ENCODE measurements around the gene FSTL5. TPM values are rescaled to one million over a fixed set of nuclear protein-coding genes. Genes with fewer than 3 reads are reported as not detected.

The FSTL5 gene
- total RNA-seq, 4 donors from 2014 or later = 4.8 to 13.5 (median 7.1) TPM

- no peak overlapping the region for H3K27ac ChIP-seq
- no peak overlapping the region for H3K4me3 ChIP-seq
- no peak for DNase-seq (ENCODE audit: low spot score in 2 of 2)
- H3K36me3 ChIP-seq = no peaks in the 10 kb centered on the region
- no peaks in the 10 kb centered on the region for H3K4me1 ChIP-seq
- H3K9me3 ChIP-seq = no peaks in the 10 kb centered on the region
- 76 to 79% methylated on average over 3 of the region's 3 CpGs for WGBS, 2 donors
- TF ChIP-seq EP300 (IDR thresholded peaks at IDR 0.05) (no peak), POLR2A (IDR thresholded peaks at IDR 0.05) (no peak)
- TF ChIP-seq, protein P1, sequence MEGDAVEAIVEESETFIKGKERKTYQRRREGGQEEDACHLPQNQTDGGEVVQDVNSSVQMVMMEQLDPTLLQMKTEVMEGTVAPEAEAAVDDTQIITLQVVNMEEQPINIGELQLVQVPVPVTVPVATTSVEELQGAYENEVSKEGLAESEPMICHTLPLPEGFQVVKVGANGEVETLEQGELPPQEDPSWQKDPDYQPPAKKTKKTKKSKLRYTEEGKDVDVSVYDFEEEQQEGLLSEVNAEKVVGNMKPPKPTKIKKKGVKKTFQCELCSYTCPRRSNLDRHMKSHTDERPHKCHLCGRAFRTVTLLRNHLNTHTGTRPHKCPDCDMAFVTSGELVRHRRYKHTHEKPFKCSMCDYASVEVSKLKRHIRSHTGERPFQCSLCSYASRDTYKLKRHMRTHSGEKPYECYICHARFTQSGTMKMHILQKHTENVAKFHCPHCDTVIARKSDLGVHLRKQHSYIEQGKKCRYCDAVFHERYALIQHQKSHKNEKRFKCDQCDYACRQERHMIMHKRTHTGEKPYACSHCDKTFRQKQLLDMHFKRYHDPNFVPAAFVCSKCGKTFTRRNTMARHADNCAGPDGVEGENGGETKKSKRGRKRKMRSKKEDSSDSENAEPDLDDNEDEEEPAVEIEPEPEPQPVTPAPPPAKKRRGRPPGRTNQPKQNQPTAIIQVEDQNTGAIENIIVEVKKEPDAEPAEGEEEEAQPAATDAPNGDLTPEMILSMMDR (IDR thresholded peaks at IDR 0.05) = no peak
- no peaks in the 10 kb centered on the region for H3K27me3 ChIP-seq
Observed at GRCh38 chr4:161364681-161365080, 799.1 kb downstream of the FSTL5 start.

DNA sequence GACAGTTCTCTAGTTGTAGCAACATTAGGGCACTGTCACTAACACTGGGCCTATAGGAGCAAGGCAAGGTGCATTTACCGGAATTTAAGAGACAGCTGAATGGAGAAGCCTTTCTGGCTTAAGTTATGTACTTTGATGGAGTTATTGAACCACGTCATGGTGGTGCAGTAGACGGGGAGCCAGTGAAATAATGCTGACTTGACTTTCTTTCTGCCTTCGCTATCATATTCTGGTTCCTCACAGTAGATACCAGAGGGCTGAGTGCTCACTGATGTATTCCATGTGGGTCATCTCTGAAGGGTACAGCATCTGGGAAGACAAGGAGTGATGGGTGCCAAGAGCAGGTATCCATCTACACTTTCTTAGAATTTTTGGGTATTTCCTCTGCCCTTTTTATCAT lies 802.8 kb downstream of the FSTL5 start:
- Histone ChIP-seq H3K9me3 (no peaks in the 10 kb centered on the region), H3K4me1 (no peaks in the 10 kb centered on the region)
- DNase-seq (ENCODE audit: low spot score in 2 of 2) = no peak

DNA sequence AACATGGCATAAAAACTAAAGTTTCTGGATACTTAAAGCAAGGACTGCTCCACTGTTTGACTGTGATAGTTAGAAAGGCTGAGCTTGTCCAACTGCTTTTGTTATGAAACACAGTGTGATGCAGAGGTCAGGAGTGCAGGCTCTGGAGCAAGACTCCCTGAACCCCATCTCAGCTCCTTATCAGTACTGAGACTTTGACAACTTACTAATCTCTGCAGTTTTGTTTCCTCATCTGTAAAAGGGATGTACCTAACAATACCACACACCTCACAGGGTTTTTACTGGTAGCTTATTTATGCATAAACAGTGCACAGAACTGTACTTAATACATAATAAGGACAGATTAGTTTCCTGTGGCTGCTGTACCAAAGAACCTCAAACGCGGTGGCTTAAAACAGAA lies 804.3 kb downstream of the FSTL5 start:
- H3K4me3 ChIP-seq = no peak overlapping the region
- 84 to 94% methylated on average over 2 of the region's 2 CpGs for WGBS, 2 donors
- no peak for TF ChIP-seq EP300 (IDR thresholded peaks at IDR 0.05)
- TF ChIP-seq POLR2A (IDR thresholded peaks at IDR 0.05) = no peak
- TF ChIP-seq, protein P1 (IDR thresholded peaks at IDR 0.05) = no peak
- no peaks in the 10 kb centered on the region for H3K36me3 ChIP-seq
- H3K4me1 ChIP-seq = no peaks in the 10 kb centered on the region
- H3K9me3 ChIP-seq = no peaks in the 10 kb centered on the region
- no peak for DNase-seq (ENCODE audit: low spot score in 2 of 2)
- no peaks in the 10 kb centered on the region for H3K27me3 ChIP-seq
- no peak overlapping the region for H3K27ac ChIP-seq

More for the DNA sequence above, 802.8 kb downstream of the FSTL5 start:
- no peak overlapping the region for H3K4me3 ChIP-seq
- H3K36me3 ChIP-seq = no peaks in the 10 kb centered on the region
- H3K27me3 ChIP-seq = no peaks in the 10 kb centered on the region
- WGBS, 2 donors = 88 to 98% methylated on average over 4 of the region's 4 CpGs
- TF ChIP-seq, protein P1 (IDR thresholded peaks at IDR 0.05) = no peak
- TF ChIP-seq EP300 (IDR thresholded peaks at IDR 0.05) (no peak), POLR2A (IDR thresholded peaks at IDR 0.05) (no peak)
- H3K27ac ChIP-seq = no peak overlapping the region

GRCh38 chr4:161356351-161356750 lies 807.4 kb downstream of the FSTL5 start:
- Histone ChIP-seq H3K4me1 (no peaks in the 10 kb centered on the region), H3K27ac (no peak overlapping the region), H3K27me3 (no peaks in the 10 kb centered on the region), H3K4me3 (no peak overlapping the region), H3K9me3 (no peaks in the 10 kb centered on the region), H3K36me3 (no peaks in the 10 kb centered on the region)
- TF ChIP-seq, protein P1 (IDR thresholded peaks at IDR 0.05) = no peak
- TF ChIP-seq EP300 (IDR thresholded peaks at IDR 0.05) = no peak
- no peak for TF ChIP-seq POLR2A (IDR thresholded peaks at IDR 0.05)
- WGBS, 2 donors = 67 to 70% methylated on average over 3 of the region's 3 CpGs
- no peak for DNase-seq (ENCODE audit: low spot score in 2 of 2)

DNA sequence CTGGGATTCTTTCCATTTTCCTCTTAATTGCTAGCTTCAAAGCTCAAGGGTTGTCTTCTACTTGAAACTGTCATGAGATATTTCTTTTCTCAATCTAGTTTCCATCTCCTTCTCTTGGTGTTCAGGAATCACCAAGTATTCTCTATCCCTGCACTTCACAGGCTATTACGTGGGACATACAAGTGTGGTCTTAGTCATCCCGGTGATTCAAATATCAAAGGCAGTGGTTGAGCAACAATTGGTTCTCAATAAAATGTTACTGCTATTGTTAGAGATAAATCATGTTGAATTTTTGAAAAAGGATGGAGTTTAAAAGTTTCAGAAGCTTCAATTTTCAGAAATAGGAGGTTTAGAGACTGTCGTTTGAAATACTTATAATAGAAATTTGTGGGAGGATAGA lies 812.9 kb downstream of the FSTL5 start:
- H3K4me3 ChIP-seq = no peak overlapping the region
- H3K27me3 ChIP-seq = no peaks in the 10 kb centered on the region
- no peak overlapping the region for H3K27ac ChIP-seq
- no peak for TF ChIP-seq EP300 (IDR thresholded peaks at IDR 0.05)
- no peak for TF ChIP-seq POLR2A (IDR thresholded peaks at IDR 0.05)
- TF ChIP-seq, protein P1 (IDR thresholded peaks at IDR 0.05) = no peak
- DNase-seq (ENCODE audit: low spot score in 2 of 2) = no peak
- H3K4me1 ChIP-seq = no peaks in the 10 kb centered on the region
- H3K36me3 ChIP-seq = no peaks in the 10 kb centered on the region
- WGBS, 2 donors = 90 to 92% methylated on average over 3 of the region's 3 CpGs
- H3K9me3 ChIP-seq = no peaks in the 10 kb centered on the region
